Pulmonary artery endothelial cell (primary cell): ENCODE measurements around the gene MAPK1IP1L. TPM values are rescaled to one million over a fixed set of nuclear protein-coding genes. Genes with fewer than 3 reads are reported as not detected.
"Not testable (repeated sequence)": the region's sequence is repeated elsewhere in the genome, so short reads cannot be mapped to it uniquely, and the experiment has no call there.

Experiments used
- DNase-seq: peaks from one replicate; pipeline ENCODE4 v3.0.0-alpha.2; 2011; ENCODE audit warnings: low read depth, low spot score
- total RNA-seq: library from RNA; depleted of rRNA; stranded (reverse); fragments of >200 nt; gene quantifications from 2 replicates; pipeline ENCODE4 v1.2.3, GENCODE V29; 2014

The MAPK1IP1L gene
- total RNA-seq, 1 donor from 2014 or later, result 22.9 TPM

GRCh38 chr14:55054098-55054497 is 2.7 kb downstream of the MAPK1IP1L start:
- DNase-seq, result no peak

GRCh38 chr14:55057919-55058318 is 6.5 kb downstream of the MAPK1IP1L start:
- no peak for DNase-seq

- DNase-seq, result no peak
Observed at GRCh38 chr14:55059333-55059732, 7.9 kb downstream of the MAPK1IP1L start.

- no peak for DNase-seq
Observed at GRCh38 chr14:55062517-55063351, 11.3 kb downstream of the MAPK1IP1L start.

- DNase-seq, result not testable (repeated sequence)
Observed at GRCh38 chr14:55064896-55065295, 13.4 kb downstream of the MAPK1IP1L start.

GRCh38 chr14:55065411-55065810 is 14.0 kb downstream of the MAPK1IP1L start:
- DNase-seq, result no peak

- no peak for DNase-seq
Observed at GRCh38 chr14:55066223-55066622, 14.8 kb downstream of the MAPK1IP1L start.

- no peak for DNase-seq
Observed at GRCh38 chr14:55070981-55071411, 19.5 kb downstream of the MAPK1IP1L start.

GRCh38 chr14:55071870-55072640 is 20.6 kb downstream of the MAPK1IP1L start:
- peak; percentile 33 for DNase-seq

- DNase-seq, result no peak
Observed at GRCh38 chr14:55073856-55074255, 22.4 kb downstream of the MAPK1IP1L start.

- DNase-seq, result no peak
Observed at GRCh38 chr14:55074662-55075061, 23.2 kb downstream of the MAPK1IP1L start.

GRCh38 chr14:55075628-55076175 is 24.3 kb downstream of the MAPK1IP1L start:
- no peak for DNase-seq

GRCh38 chr14:55077170-55078151 is 26.0 kb downstream of the MAPK1IP1L start:
- no peak for DNase-seq

- not testable (repeated sequence) for DNase-seq
Observed at GRCh38 chr14:55079961-55080360, 28.5 kb downstream of the MAPK1IP1L start.

- no peak for DNase-seq
Observed at GRCh38 chr14:55084401-55085059, 33.1 kb downstream of the MAPK1IP1L start.

- DNase-seq, result no peak
Observed at GRCh38 chr14:55085060-55085660, 33.7 kb downstream of the MAPK1IP1L start.

- no peak for DNase-seq
Observed at GRCh38 chr14:55086938-55087337, 35.5 kb downstream of the MAPK1IP1L start.

GRCh38 chr14:55088356-55088755 is 36.9 kb downstream of the MAPK1IP1L start:
- DNase-seq, result no peak

GRCh38 chr14:55092341-55092740 is 40.9 kb downstream of the MAPK1IP1L start:
- DNase-seq, result no peak
